ENCODE measurements around the gene ISM1.
A peak's percentile ranks its signal among the peaks of the same experiment; 100 is the strongest.
"Not testable (repeated sequence)": the region's sequence is repeated elsewhere in the genome, so short reads cannot be mapped to it uniquely, and the experiment has no call there.

ISM1 gene

GRCh38 chr20:13221673-13222318 lies 722 bp downstream of the ISM1 start:
- DNase-seq = peak; percentile 51 to 58

GRCh38 chr20:13222319-13222716 lies 1.2 kb downstream of the ISM1 start:
- DNase-seq = no peak

- no peak for DNase-seq
These were observed 2.9 kb downstream of the ISM1 start for GRCh38 chr20:13223736-13224520.

DNA sequence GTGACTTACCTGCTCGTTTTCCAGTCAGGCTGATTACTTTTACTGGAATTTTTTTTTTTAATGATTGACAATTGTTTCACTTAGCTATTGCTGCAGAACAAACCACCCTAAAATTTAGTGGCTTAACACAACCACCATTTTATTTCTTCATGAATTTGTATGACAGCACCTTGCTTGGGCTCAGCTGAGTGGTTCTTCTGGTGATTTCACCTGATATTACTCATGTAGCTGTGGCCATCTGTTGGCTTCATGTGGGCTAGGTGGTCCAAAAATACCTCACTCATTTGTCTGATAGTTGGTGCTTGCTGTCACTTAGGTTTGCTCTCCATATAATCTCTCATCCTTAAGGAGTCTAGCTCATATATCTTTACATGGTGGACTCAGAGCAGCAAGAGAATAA lies 5.3 kb downstream of the ISM1 start:
- no peak for DNase-seq

DNA sequence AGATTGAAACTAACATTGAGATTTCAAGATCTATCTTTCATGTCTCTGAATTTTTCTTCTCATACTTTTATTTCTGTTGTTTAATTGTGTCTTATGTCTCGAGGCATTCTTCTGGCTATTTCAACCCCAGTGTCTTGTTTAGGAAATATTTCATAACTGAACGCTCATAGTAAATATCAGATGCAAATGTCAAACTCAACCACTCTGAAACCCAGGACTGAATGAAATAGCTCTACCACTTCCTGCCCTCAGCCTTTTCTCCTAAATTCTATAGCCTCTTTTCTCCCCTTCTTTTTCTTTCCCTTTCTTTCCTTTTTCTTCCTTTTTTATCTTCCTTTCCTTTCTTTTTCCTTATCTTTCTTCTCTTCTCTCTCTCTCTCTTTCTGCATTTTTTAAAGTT lies 7.7 kb downstream of the ISM1 start:
- DNase-seq = no peak

DNA sequence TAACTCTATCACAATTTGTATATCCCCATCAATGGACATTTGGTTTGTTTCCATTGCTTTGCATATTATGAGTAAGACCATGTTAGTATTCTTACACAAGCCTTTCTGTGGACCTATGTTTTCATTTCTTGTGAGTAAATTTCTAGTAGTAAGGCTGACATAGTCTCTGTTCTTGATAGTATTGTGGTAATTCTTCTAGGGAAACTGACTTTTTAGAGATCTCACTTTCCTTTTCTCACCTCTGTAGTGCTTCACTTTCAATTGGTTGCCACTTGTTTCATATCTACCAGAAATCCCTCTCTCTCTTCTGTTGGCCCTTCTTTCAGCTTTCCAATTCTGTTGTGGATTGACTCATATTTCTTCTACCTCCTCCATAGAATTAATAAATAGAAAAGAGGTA lies 8.5 kb downstream of the ISM1 start:
- no peak for DNase-seq

DNA sequence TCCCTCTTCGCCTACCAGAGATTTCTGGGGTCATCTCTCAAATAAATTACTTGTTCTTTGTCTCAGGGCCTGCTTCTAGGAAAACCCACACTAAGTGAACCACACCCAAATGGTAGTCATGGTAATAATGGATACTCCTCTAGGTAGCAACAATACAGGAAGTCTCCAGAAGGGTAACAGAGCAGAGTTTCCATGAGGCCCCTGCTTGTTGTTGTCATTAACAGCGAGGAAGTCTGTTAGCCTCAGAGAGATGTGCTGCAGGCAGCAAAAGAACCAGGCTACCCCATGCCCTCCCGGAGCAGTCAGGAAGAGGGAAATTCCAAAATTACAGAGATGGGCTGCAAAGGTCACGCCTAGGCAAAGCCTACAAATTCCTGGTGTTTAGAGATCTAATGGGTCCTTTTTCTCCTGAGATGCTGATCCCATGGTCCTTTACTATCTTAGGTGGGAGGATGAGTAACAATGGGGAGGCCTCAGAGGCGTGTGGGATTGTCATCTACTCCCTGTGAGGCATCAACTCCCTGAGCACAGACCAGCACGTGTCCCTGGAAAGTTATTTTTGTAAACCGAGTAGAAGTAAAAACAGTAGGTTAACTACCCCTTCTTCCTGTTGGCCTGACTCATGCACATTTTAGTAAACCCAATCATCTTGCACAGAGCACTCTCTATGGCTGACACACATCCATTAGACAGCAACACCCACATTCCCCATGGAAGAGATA lies 10.1 kb downstream of the ISM1 start:
- peak in 1 of 2 donors; percentile 8 for DNase-seq

- DNase-seq = no peak
These were observed 11.9 kb downstream of the ISM1 start for GRCh38 chr20:13232999-13233398.

DNA sequence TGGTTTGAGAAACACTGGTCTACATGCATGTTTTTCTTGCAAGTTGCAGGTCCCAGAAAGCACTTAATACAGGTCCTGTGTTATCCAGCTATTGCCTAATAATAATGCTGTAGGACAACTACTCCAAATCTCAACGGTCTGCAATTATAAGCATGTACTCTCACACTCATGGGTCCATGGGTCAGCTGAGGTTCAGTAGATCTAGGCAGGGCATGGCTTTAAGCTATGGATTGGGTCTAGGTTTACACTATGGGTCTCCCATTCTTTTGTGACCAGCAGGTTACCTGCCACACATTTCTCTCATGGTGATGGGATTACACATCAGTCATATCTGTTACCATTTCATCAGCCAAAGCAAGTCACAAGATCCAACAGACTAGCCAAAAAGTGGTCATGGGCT lies 13.9 kb downstream of the ISM1 start:
- DNase-seq = no peak

GRCh38 chr20:13236360-13236759 lies 15.3 kb downstream of the ISM1 start:
- not testable (repeated sequence) for DNase-seq

DNA sequence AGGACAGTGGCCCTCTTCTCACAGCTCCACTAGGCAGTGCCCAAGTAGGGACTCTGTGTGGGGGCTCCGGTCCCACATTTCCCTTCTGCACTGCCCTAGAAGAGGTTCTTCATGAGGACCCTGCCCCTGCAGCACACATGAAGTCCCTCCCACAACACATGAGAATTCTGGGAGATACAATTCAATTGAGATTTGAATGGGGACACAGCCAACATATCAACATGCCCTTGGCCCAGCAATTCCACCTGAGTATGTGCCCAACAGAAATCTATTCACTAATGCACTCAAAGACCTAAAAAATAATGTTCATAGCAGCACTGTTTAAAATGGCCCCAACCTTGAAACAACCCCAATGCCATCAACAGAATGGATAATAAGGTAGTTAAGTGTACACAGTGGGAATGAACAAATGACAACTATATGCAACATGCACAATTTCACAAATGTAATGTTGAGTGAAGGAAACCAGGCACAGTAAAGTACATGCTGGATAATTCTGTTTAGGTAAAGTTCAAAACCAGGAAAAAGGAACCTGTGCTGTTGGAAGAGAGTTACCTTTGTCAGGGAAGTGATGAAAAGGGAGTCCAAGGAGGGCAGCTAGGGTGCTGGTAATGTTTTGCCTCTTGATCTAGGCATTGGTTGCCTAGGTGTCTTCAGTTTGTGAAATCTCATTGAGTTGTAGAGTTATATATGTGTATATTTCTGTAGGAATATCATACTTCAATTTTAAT lies 16.1 kb downstream of the ISM1 start:
- no peak for DNase-seq

DNA sequence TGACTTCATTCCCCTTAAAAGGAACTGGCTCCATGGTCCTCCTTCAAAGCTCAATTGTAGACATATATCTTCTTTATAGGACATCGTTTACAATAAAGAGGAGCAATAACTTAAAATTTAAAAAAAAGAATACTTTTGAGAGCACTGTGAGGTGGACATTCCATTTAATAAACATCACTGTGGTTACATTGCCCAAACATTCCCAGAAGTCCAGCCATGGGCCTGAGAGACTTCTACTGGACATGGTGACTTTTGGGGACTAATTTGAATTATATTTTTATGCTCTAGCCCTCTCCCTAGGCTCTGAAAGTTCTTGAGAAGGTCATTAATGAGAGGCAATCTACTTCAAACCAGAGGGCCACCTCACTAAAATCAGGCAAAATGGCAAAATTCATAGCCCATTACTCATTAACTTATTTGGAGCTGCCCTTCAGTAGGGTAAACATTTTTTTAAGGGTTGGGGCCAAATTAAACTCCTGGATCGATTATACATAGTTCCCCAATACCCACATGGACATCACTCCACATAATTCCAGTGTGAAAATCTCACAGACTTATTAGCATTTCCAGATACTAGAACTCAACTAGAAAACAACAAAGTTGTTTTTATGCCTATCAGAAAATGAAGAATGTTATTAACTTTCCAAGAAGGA lies 17.1 kb downstream of the ISM1 start:
- DNase-seq = no peak

- no peak for DNase-seq
These were observed 22.8 kb downstream of the ISM1 start for GRCh38 chr20:13243826-13244376.

- DNase-seq = no peak
These were observed 24.2 kb downstream of the ISM1 start for GRCh38 chr20:13245250-13245723.

GRCh38 chr20:13249118-13249797 lies 28.2 kb downstream of the ISM1 start:
- DNase-seq = no peak

- DNase-seq = no peak
These were observed 28.7 kb downstream of the ISM1 start for GRCh38 chr20:13249798-13250170.

GRCh38 chr20:13250251-13250650 lies 29.2 kb downstream of the ISM1 start:
- DNase-seq = no peak

- no peak for DNase-seq
These were observed 30.2 kb downstream of the ISM1 start for GRCh38 chr20:13251106-13251903.

DNA sequence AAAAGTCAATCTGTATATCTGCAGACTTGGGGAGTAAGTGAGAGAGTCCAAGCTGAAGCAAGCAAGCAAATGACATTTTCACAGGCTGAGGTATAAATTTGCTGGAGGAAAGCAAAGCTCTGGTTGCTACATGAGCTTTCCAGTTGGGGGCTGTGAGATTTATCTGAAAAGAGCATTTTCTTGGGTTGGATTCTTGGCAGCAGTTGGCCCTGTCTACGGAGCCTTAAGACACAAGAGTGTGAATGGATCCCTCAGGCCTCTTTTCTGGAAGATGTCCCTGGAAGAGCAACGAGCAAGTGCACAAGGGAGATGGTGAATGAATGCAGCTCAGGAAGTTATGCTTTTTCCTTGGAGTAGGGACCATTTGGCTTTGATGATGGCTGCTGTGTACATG lies 30.8 kb downstream of the ISM1 start:
- no peak for DNase-seq

- DNase-seq = no peak
These were observed 34.3 kb downstream of the ISM1 start for GRCh38 chr20:13255356-13255755.

GRCh38 chr20:13256606-13257005 lies 35.5 kb downstream of the ISM1 start:
- DNase-seq = no peak

Data from stimulated activated CD4-positive, alpha-beta T cell treated with anti-CD3 and anti-CD28 coated beads, Interleukin-2, amount 100 ng/mL, for 48 hours (primary cell).